Stomach (tissue), 9 donors: ENCODE data around the gene TTLL12. TPM values are rescaled to one million over a fixed set of nuclear protein-coding genes. Genes with fewer than 3 reads are reported as not detected.

Experiments
- DNase-seq, 2 donors: peaks; one replicate each; pipeline versions ENCODE4 v3.0.0 to v3.0.0-alpha.2; 2013 to 2019
- H3K27ac ChIP-seq, 5 donors: fragments of 200-600 bp in 4 of 5; sonication (generic) in 4 of 5; one replicate each; pipeline ENCODE4 v1.5.1; 2013 to 2019; ENCODE audit warnings: mild to moderate bottlenecking in 1 of 5, moderate library complexity in 1 of 5
- H3K27me3 ChIP-seq, 3 donors: fragments of 200-600 bp; sonication (generic); one replicate each; pipeline ENCODE4 v1.5.1; 2017 to 2019; ENCODE audit warnings: mixed run types in 1 of 3
- H3K36me3 ChIP-seq, 4 donors: fragments of 200-600 bp; sonication (generic); 1 replicate in 3 of 4; 2 replicates in 1 of 4; pipeline ENCODE4 v1.5.1; 2016 to 2019
- H3K4me1 ChIP-seq, 4 donors: fragments of 200-600 bp; sonication (generic); one replicate each; pipeline ENCODE4 v1.5.1; 2016 to 2019
- H3K4me3 ChIP-seq, 4 donors: fragments of 200-600 bp; sonication (generic) in 3 of 4; one replicate each; pipeline ENCODE4 v1.5.1; 2016 to 2019; ENCODE audit warnings: mild to moderate bottlenecking in 1 of 4
- H3K9me3 ChIP-seq, 4 donors: fragments of 200-600 bp; sonication (generic); one replicate each; pipeline ENCODE4 v1.5.1; 2016 to 2019
- EP300 ChIP-seq: sonication (generic); formaldehyde crosslinking; IDR thresholded peaks from one replicate; pipeline ENCODE4 v1.6.1; 2017; ENCODE audit warnings: antibody characterized with exemption
- POLR2A ChIP-seq, 4 donors: fragments of 450-650 bp; IDR thresholded peaks; one replicate each; pipeline ENCODE4 v1.6.1; 2016; ENCODE audit warnings: antibody characterized with exemption in 4 of 4, control low read depth in 2 of 4, mild to moderate bottlenecking in 1 of 4, moderate library complexity in 1 of 4
- POLR2AphosphoS5 ChIP-seq, 3 donors: sonication (generic); formaldehyde crosslinking; IDR thresholded peaks; one replicate each; pipeline ENCODE4 v1.6.1; 2016; ENCODE audit warnings: antibody characterized with exemption in 3 of 3
- WGBS, 5 donors: extraction: QIAGEN DNeasy Blood & Tissue Kit in 3 of 5; methylation state at CpG; one replicate each; pipeline versions ENCODE4 v1.1.5 to v1.1.7; 2013 to 2018; 5-methylcytosine and 5-hydroxymethylcytosine counted together
- intact Hi-C: fragments of 100-400 bp; cut with DNase I; formaldehyde crosslinking; loops from one replicate; pipeline ENCODE4 v1.15.1; 2023; ENCODE audit warnings: low total_unique reads
- polyA plus RNA-seq, 3 donors: library from polyadenylated mRNA; stranded (reverse); fragments of 200-250 nt; gene quantifications; one replicate each; pipeline ENCODE4 v1.2.3, GENCODE V29; 2013
- total RNA-seq, 5 donors: library from RNA; depleted of rRNA; stranded (reverse); fragments of >200 nt; gene quantifications; one replicate each; pipeline versions ENCODE4 v1.1.0 to v1.2.3, GENCODE V29; 2014 to 2016
- TF ChIP-seq, protein P1 (sequence below), 7 experiments: fragments of 450-650 bp in 4 of 7; fragments of 200-600 bp in 3 of 7; sonication (generic) in 3 of 7; IDR thresholded peaks; one replicate each; pipeline ENCODE4 v1.5.1; 2016 to 2019; ENCODE audit warnings: antibody characterized with exemption in 7 of 7, control low read depth in 2 of 7, mild to moderate bottlenecking in 1 of 7
- donor health status: healthy with polysubstance abuse.
- donor health status: Bipolar disorder and iron deficiency.
- donor health status: healthy.

Gene TTLL12
- total and polyA plus RNA-seq, 8 donors, result 4.1 to 64.3 (median 30.1) TPM

- peaks cover 46 to 91% (median 79%) of the 10 kb centered on the region in 4 donors for H3K4me1 ChIP-seq
- peak in 1 of 2 donors; percentile 55 for DNase-seq
- WGBS, 5 donors, result 67 to 85% (median 76%) methylated on average over 17 to 24 of the region's 24 CpGs
Measured at GRCh38 chr22:43158778-43159483, 28.0 kb downstream of the TTLL12 start.

DNA sequence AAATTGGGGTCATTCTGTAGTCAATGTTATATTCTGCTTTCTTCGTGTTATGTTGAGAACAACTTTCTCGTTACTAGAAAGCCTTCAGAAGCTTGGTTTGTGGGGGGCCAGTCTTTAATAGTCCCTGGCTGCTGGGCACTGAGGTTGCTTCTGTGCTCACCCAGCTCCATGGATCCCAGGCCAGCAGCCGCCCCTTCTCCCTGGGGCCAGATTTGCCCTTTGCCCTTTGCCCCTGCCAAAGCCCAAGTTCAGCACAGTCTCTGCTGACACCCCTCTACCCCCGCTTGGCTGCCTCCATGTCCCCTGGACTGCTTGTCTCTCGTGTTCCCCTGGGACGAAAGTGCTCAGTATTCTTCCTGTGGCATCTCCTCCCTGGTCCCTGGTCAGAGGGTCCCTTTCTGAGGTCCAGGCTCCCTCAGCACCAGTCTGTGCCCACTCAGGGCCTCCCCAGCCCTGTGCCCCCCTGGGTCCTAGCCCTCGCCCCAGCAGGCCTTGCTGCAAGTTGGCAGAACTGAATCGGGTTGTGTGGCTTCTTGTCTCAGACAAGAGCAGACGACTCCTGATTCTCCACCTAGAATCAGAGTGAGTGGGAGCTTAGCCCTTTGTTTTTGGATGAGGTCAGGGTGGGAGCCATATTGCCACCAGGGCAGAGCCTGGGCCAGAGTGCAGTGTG, 28.9 kb downstream of the TTLL12 start:
- no peak for DNase-seq
- no peaks in the 10 kb centered on the region for H3K9me3 ChIP-seq
- H3K27me3 ChIP-seq, result no peaks in the 10 kb centered on the region
- intact Hi-C loops, result no loop called here
- H3K27ac ChIP-seq, result peak overlapping the region; percentile 75 to 81 (median 75)
- WGBS, 5 donors, result 56 to 72% (median 63%) methylated on average over 8 to 9 of the region's 9 CpGs
- H3K36me3 ChIP-seq, result peaks cover 5 to 50% (median 37%) of the 10 kb centered on the region in 4 donors
- no peak for TF ChIP-seq EP300
- no peak for TF ChIP-seq POLR2AphosphoS5 (IDR thresholded peaks at IDR 0.05)
- TF ChIP-seq, protein P1, sequence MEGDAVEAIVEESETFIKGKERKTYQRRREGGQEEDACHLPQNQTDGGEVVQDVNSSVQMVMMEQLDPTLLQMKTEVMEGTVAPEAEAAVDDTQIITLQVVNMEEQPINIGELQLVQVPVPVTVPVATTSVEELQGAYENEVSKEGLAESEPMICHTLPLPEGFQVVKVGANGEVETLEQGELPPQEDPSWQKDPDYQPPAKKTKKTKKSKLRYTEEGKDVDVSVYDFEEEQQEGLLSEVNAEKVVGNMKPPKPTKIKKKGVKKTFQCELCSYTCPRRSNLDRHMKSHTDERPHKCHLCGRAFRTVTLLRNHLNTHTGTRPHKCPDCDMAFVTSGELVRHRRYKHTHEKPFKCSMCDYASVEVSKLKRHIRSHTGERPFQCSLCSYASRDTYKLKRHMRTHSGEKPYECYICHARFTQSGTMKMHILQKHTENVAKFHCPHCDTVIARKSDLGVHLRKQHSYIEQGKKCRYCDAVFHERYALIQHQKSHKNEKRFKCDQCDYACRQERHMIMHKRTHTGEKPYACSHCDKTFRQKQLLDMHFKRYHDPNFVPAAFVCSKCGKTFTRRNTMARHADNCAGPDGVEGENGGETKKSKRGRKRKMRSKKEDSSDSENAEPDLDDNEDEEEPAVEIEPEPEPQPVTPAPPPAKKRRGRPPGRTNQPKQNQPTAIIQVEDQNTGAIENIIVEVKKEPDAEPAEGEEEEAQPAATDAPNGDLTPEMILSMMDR (IDR thresholded peaks at IDR 0.05), result no peak
- TF ChIP-seq POLR2A (IDR thresholded peaks at IDR 0.05), result no peak
- peaks cover 43 to 89% (median 76%) of the 10 kb centered on the region in 4 donors for H3K4me1 ChIP-seq
- H3K4me3 ChIP-seq, result no peak overlapping the region

More at GRCh38 chr22:43158778-43159483, 28.0 kb downstream of the TTLL12 start:
- no peak for TF ChIP-seq POLR2A (IDR thresholded peaks at IDR 0.05)
- H3K4me3 ChIP-seq, result no peak overlapping the region
- H3K27ac ChIP-seq, result peak overlapping the region; percentile 75 to 81 (median 75)
- H3K36me3 ChIP-seq, result peaks cover 6 to 56% (median 40%) of the 10 kb centered on the region in 4 donors
- no peaks in the 10 kb centered on the region for H3K27me3 ChIP-seq
- no peaks in the 10 kb centered on the region for H3K9me3 ChIP-seq
- intact Hi-C loops, result no loop called here

- peak overlapping the region in 4 of 5 donors; percentile 52 to 95 (median 76) for H3K27ac ChIP-seq
- no peak for TF ChIP-seq POLR2AphosphoS5 (IDR thresholded peaks at IDR 0.05)
- TF ChIP-seq EP300, result no peak
- no peak for TF ChIP-seq POLR2A (IDR thresholded peaks at IDR 0.05)
- TF ChIP-seq, protein P1 (IDR thresholded peaks at IDR 0.05), result no peak
- peaks cover 45 to 94% (median 80%) of the 10 kb centered on the region in 4 donors for H3K4me1 ChIP-seq
- H3K4me3 ChIP-seq, result no peak overlapping the region
- no peaks in the 10 kb centered on the region for H3K9me3 ChIP-seq
- peaks cover 0 to 34% (median 21%) of the 10 kb centered on the region in 4 donors for H3K36me3 ChIP-seq
- intact Hi-C loops, result no loop called here
- WGBS, 5 donors, result 77 to 88% (median 82%) methylated on average over 12 of the region's 12 CpGs
- no peaks in the 10 kb centered on the region for H3K27me3 ChIP-seq
- no peak for DNase-seq
Measured at GRCh38 chr22:43156413-43156812, 30.5 kb downstream of the TTLL12 start.

DNA sequence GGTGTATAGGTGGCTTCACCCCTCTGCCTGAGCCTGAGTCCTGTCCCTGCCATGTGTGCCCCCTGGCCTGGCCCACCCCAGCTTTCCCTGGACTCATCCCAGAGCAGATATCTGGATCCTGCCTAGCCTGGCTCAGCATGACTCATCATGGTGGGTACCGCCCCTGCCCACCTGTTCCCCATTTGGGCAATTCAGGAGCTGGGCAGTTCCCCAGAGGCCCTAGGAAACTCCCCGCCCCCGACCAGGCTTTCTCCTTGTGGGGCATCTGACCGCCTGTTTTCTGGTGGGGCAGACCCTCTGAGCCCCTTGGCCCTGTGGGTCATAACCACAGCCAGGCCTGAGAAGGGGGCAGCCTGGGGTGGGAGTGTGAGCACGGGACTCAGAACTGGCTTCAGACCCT, 31.1 kb downstream of the TTLL12 start:
- Histone ChIP-seq H3K4me1 (peaks cover 47 to 93% (median 84%) of the 10 kb centered on the region in 4 donors), H3K4me3 (no peak overlapping the region), H3K36me3 (peaks cover 0 to 28% (median 15%) of the 10 kb centered on the region in 4 donors), H3K27me3 (no peaks in the 10 kb centered on the region), H3K9me3 (no peaks in the 10 kb centered on the region), H3K27ac (peak overlapping the region; percentile 47 to 95 (median 70))
- TF ChIP-seq EP300, result no peak
- TF ChIP-seq, protein P1 (IDR thresholded peaks at IDR 0.05), result no peak
- no peak for TF ChIP-seq POLR2AphosphoS5 (IDR thresholded peaks at IDR 0.05)
- TF ChIP-seq POLR2A (IDR thresholded peaks at IDR 0.05), result no peak
- WGBS, 5 donors, result 63 to 74% (median 69%) methylated on average over 5 of the region's 5 CpGs
- no peak for DNase-seq
- intact Hi-C loops, result no loop called here
